ENCODE results near the gene CFAP68. TPM values are rescaled to one million over a fixed set of nuclear protein-coding genes. Genes with fewer than 3 reads are reported as not detected.
A peak's percentile ranks its signal among the peaks of the same experiment; 100 is the strongest.

The CFAP68 gene
- total and polyA plus RNA-seq, 9 of the 15 experiments (the other 6 are each of a cell fraction or from before 2014, with no cell fraction given), result 22.8 to 72.3 (median 52.5) TPM

GRCh38 chr11:111878385-111878848, 924 bp upstream of the CFAP68 start:
- in situ Hi-C loops (cut with MboI), result loop anchor here (5.0 kb wide), 1 partner anchor 109 kb away; no protein-coding TSS in a partner anchor
- Histone ChIP-seq H3K27me3 (ENCODE audit: control insufficient read depth in 2 of 2, insufficient read depth in 2 of 2, low read length in 2 of 2) (no peaks in the 10 kb centered on the region), H3K27ac (ENCODE audit: extremely low read depth, low read depth, low read length) (peak overlapping the region; percentile 95), H3K4me1 (replicated peaks in 1 of 2; ENCODE audit: control insufficient read depth in 2 of 2, insufficient read depth in 2 of 2, low read length in 2 of 2) (peaks cover 10 to 21% of the 10 kb centered on the region in 2 experiments; a peak in 4 of 5 replicates), H4K20me1 (replicated peaks; ENCODE audit: control insufficient read depth, insufficient read depth, low read length) (no peaks in the 10 kb centered on the region), H3K79me2 (ENCODE audit: control insufficient read depth, insufficient read depth, low read length) (peaks cover 8% of the 10 kb centered on the region), H3K9me3 (replicated peaks; ENCODE audit: control insufficient read depth, insufficient read depth, low read depth, low read length) (no peaks in the 10 kb centered on the region), H3K9me1 (ENCODE audit: control insufficient read depth, insufficient read depth, low read length) (no peaks in the 10 kb centered on the region), H3K36me3 (ENCODE audit: control insufficient read depth, insufficient read depth, low read length) (peaks cover 13% of the 10 kb centered on the region; the same call in 2 of the 3 replicates), H3K4me3 (peak overlapping the region; percentile 62), H3K4me2 (ENCODE audit: insufficient read depth, low read length) (peak overlapping the region; percentile 96), H3K9ac (ENCODE audit: insufficient read depth in 1 of 2, low read depth in 2 of 2, low read length in 2 of 2) (peak overlapping the region; percentile 86 to 94), H2AFZ (ENCODE audit: low read depth, low read length) (peak overlapping the region; percentile 99)
- TSS peak; percentile 79 for BruUV-seq (replicated peaks)
- DNase-seq (ENCODE audit: extremely low read depth in 1 of 4, low spot score in 3 of 4) (no peak), ATAC-seq (no peak; the same call in 1 of the 3 replicates), FAIRE-seq (no peak)
- under 1% methylated on average over 13 of the region's 13 CpGs for WGBS (ENCODE audit: insufficient coverage, low coverage, missing lambda C conversion rate)
- POLR2A ChIA-PET, result interaction anchor here (0.6 to 1.5 kb wide), 4 partner anchors 16 to 103 kb away, joined by 3 to 5 read pairs (median 3); no protein-coding TSS in a partner anchor
- intact Hi-C loops (cut with micrococcal nuclease), result loop anchor here (2.0 to 5.0 kb wide), 4 partner anchors 34 to 404 kb away; partner anchors contain the start of genes BCO2, CRYAB, HSPB2 and SDHD
- CTCF ChIA-PET (ENCODE audit: low intra/inter-chr PET ratio), result interaction anchor here (0.6 to 2.2 kb wide), 4 partner anchors 101 to 344 kb away, joined by 3 to 26 read pairs (median 5); no protein-coding TSS in a partner anchor
- TF ChIP-seq FOS (IDR thresholded peaks at IDR 0.05; ENCODE audit: extremely low read depth, insufficient read length) (no peak), ZNF780A (CRISPR knock-in tag; IDR thresholded peaks at IDR 0.05) (no peak), CHD2 (IDR thresholded peaks at IDR 0.05; ENCODE audit: low read depth, low read length) (no peak), ZNF217 (CRISPR knock-in tag; IDR thresholded peaks at IDR 0.05) (no peak), HDAC1 (IDR thresholded peaks at IDR 0.05) (peak; percentile 38 to 87; a peak in 2 of 4 replicates), CREBBP (IDR thresholded peaks at IDR 0.05; ENCODE audit: low read depth, low read length) (no peak), CTCF (IDR thresholded peaks at IDR 0.05 in 2 of 3, conservative IDR thresholded peaks at IDR 0.05 in 1 of 3; ENCODE audit: insufficient read depth in 2 of 3, low read depth in 1 of 3, low read length in 3 of 3) (peak in 1 of 3 experiments; percentile 36; a peak in 2 of 6 replicates), ZNF316 (IDR thresholded peaks at IDR 0.05) (no peak), FOXP1 (CRISPR knock-in tag; IDR thresholded peaks at IDR 0.05) (no peak), TARDBP (IDR thresholded peaks at IDR 0.05) (no peak), TEAD4 (IDR thresholded peaks at IDR 0.05; ENCODE audit: low read length) (0 out of 2 replicates have a peak, but pooled peaks have one; percentile 1), TEAD4 (CRISPR knock-in tag; IDR thresholded peaks at IDR 0.05; ENCODE audit: borderline replicate concordance) (no peak), ZNF121 (CRISPR knock-in tag; conservative IDR thresholded peaks at IDR 0.05) (no peak), STAT6 (CRISPR knock-in tag; IDR thresholded peaks at IDR 0.05) (no peak), BCOR (IDR thresholded peaks at IDR 0.05) (no peak), ZBTB2 (IDR thresholded peaks at IDR 0.05) (no peak), SNIP1 (IDR thresholded peaks at IDR 0.05; ENCODE audit: low read depth) (no peak)
